ENCODE measurements around the gene KRTAP12-2. TPM values are rescaled to one million over a fixed set of nuclear protein-coding genes. Genes with fewer than 3 reads are reported as not detected.

KRTAP12-2 gene
- polyA plus RNA-seq (2012; ENCODE audit: low read depth, missing spikeins), result not detected

GRCh38 chr21:44666401-44667320, at the start of gene KRTAP12-2:
Gene KRTAP12-2 (minus strand): TSS chr21:44666927. CDS start chr21:44666886, 41 bp downstream.
- FAIRE-seq, result no peak
- no peak for DNase-seq (ENCODE audit: insufficient read length, low spot score)
- TF ChIP-seq PAX5 (IDR thresholded peaks at IDR 0.05; ENCODE audit: insufficient read depth, low read length, severe bottlenecking) (no peak), SPI1 (IDR thresholded peaks at IDR 0.05; ENCODE audit: low read depth, low read length) (no peak), TAF1 (IDR thresholded peaks at IDR 0.05; ENCODE audit: low read depth, low read length) (no peak), POU2F2 (IDR thresholded peaks at IDR 0.05; ENCODE audit: low read depth, low read length) (no peak), POLR2A (IDR thresholded peaks at IDR 0.05; ENCODE audit: low read depth, low read length) (no peak), POLR2AphosphoS5 (IDR thresholded peaks at IDR 0.05; ENCODE audit: low read depth, low read length) (no peak)

GRCh38 chr21:44714905-44715304, 48.2 kb upstream of the KRTAP12-2 start:
- TF ChIP-seq TAF1 (IDR thresholded peaks at IDR 0.05; ENCODE audit: low read depth, low read length), result no peak
- no peak for TF ChIP-seq SPI1 (IDR thresholded peaks at IDR 0.05; ENCODE audit: low read depth, low read length)
- no peak for TF ChIP-seq POU2F2 (IDR thresholded peaks at IDR 0.05; ENCODE audit: low read depth, low read length)
- TF ChIP-seq PAX5 (IDR thresholded peaks at IDR 0.05; ENCODE audit: insufficient read depth, low read length, severe bottlenecking), result no peak
- TF ChIP-seq POLR2A (IDR thresholded peaks at IDR 0.05; ENCODE audit: low read depth, low read length), result no peak
- TF ChIP-seq POLR2AphosphoS5 (IDR thresholded peaks at IDR 0.05; ENCODE audit: low read depth, low read length), result no peak
- FAIRE-seq, result no peak
- DNase-seq (ENCODE audit: insufficient read length, low spot score), result no peak

GRCh38 chr21:44713846-44714245, 47.1 kb upstream of the KRTAP12-2 start:
- FAIRE-seq (no peak), DNase-seq (ENCODE audit: insufficient read length, low spot score) (no peak)
- TF ChIP-seq POU2F2 (IDR thresholded peaks at IDR 0.05; ENCODE audit: low read depth, low read length), result no peak

- FAIRE-seq, result no peak
- DNase-seq (ENCODE audit: insufficient read length, low spot score), result no peak
- TF ChIP-seq POU2F2 (IDR thresholded peaks at IDR 0.05; ENCODE audit: low read depth, low read length), result no peak
- TF ChIP-seq POLR2A (IDR thresholded peaks at IDR 0.05; ENCODE audit: low read depth, low read length), result no peak
- no peak for TF ChIP-seq TAF1 (IDR thresholded peaks at IDR 0.05; ENCODE audit: low read depth, low read length)
- no peak for TF ChIP-seq SPI1 (IDR thresholded peaks at IDR 0.05; ENCODE audit: low read depth, low read length)
- no peak for TF ChIP-seq POLR2AphosphoS5 (IDR thresholded peaks at IDR 0.05; ENCODE audit: low read depth, low read length)
- no peak for TF ChIP-seq PAX5 (IDR thresholded peaks at IDR 0.05; ENCODE audit: insufficient read depth, low read length, severe bottlenecking)
Observed at GRCh38 chr21:44713130-44713529, 46.4 kb upstream of the KRTAP12-2 start.

- DNase-seq (ENCODE audit: insufficient read length, low spot score) (no peak), FAIRE-seq (no peak)
- TF ChIP-seq SPI1 (IDR thresholded peaks at IDR 0.05; ENCODE audit: low read depth, low read length), result peak; percentile 8; the same call in 1 of the 2 replicates
- TF ChIP-seq PAX5 (IDR thresholded peaks at IDR 0.05; ENCODE audit: insufficient read depth, low read length, severe bottlenecking), result no peak
Observed at GRCh38 chr21:44712203-44713028, 45.7 kb upstream of the KRTAP12-2 start.

GRCh38 chr21:44711327-44712202, 44.8 kb upstream of the KRTAP12-2 start, which contains the start of gene TSPEAR:
Gene TSPEAR (minus strand): TSS chr21:44711572. CDS start chr21:44711514, 58 bp downstream.
- DNase-seq (ENCODE audit: insufficient read length, low spot score) (no peak), FAIRE-seq (no peak)
- TF ChIP-seq POLR2AphosphoS5 (IDR thresholded peaks at IDR 0.05; ENCODE audit: low read depth, low read length), result no peak
- no peak for TF ChIP-seq TAF1 (IDR thresholded peaks at IDR 0.05; ENCODE audit: low read depth, low read length)
- no peak for TF ChIP-seq POU2F2 (IDR thresholded peaks at IDR 0.05; ENCODE audit: low read depth, low read length)
- TF ChIP-seq SPI1 (IDR thresholded peaks at IDR 0.05; ENCODE audit: low read depth, low read length), result no peak
- no peak for TF ChIP-seq PAX5 (IDR thresholded peaks at IDR 0.05; ENCODE audit: insufficient read depth, low read length, severe bottlenecking)
- TF ChIP-seq POLR2A (IDR thresholded peaks at IDR 0.05; ENCODE audit: low read depth, low read length), result no peak

- FAIRE-seq, result no peak
- no peak for TF ChIP-seq POU2F2 (IDR thresholded peaks at IDR 0.05; ENCODE audit: low read depth, low read length)
- TF ChIP-seq TAF1 (IDR thresholded peaks at IDR 0.05; ENCODE audit: low read depth, low read length), result no peak
- TF ChIP-seq PAX5 (IDR thresholded peaks at IDR 0.05; ENCODE audit: insufficient read depth, low read length, severe bottlenecking), result no peak
- no peak for TF ChIP-seq POLR2A (IDR thresholded peaks at IDR 0.05; ENCODE audit: low read depth, low read length)
- TF ChIP-seq SPI1 (IDR thresholded peaks at IDR 0.05; ENCODE audit: low read depth, low read length), result no peak
- TF ChIP-seq POLR2AphosphoS5 (IDR thresholded peaks at IDR 0.05; ENCODE audit: low read depth, low read length), result no peak
Observed at GRCh38 chr21:44710756-44711326, 44.1 kb upstream of the KRTAP12-2 start.

GRCh38 chr21:44710294-44710665, 43.6 kb upstream of the KRTAP12-2 start:
- DNase-seq (ENCODE audit: insufficient read length, low spot score) (no peak), FAIRE-seq (no peak)
- TF ChIP-seq TAF1 (IDR thresholded peaks at IDR 0.05; ENCODE audit: low read depth, low read length) (no peak), SPI1 (IDR thresholded peaks at IDR 0.05; ENCODE audit: low read depth, low read length) (no peak), POU2F2 (IDR thresholded peaks at IDR 0.05; ENCODE audit: low read depth, low read length) (no peak), POLR2AphosphoS5 (IDR thresholded peaks at IDR 0.05; ENCODE audit: low read depth, low read length) (no peak), POLR2A (IDR thresholded peaks at IDR 0.05; ENCODE audit: low read depth, low read length) (no peak)

More at GRCh38 chr21:44710756-44711326, 44.1 kb upstream of the KRTAP12-2 start:
- DNase-seq (ENCODE audit: insufficient read length, low spot score), result no peak
